HepG2 (cell line): Measurements from ENCODE around the gene EMID1. TPM values are rescaled to one million over a fixed set of nuclear protein-coding genes. Genes with fewer than 3 reads are reported as not detected.

ENCODE experiments used
- ARHGAP35 ChIP-seq: sonication (generic); formaldehyde crosslinking; IDR thresholded peaks from 2 replicates; pipeline ENCODE4 v1.9.0; 2022; ENCODE audit warnings: mild to moderate bottlenecking, inconsistent platforms, moderate library complexity, missing genetic modification reagents, borderline replicate concordance
- ELF1 ChIP-seq: sonication (generic); formaldehyde crosslinking; IDR thresholded peaks from 2 replicates; pipeline ENCODE4 v1.4.0; 2020; ENCODE audit warnings: missing genetic modification reagents
- ISL2 ChIP-seq: sonication (generic); formaldehyde crosslinking; IDR thresholded peaks from 2 replicates; pipeline ENCODE4 v1.5.0; 2020; ENCODE audit warnings: missing genetic modification reagents
- LRRFIP1 ChIP-seq: sonication (generic); formaldehyde crosslinking; conservative IDR thresholded peaks from 2 replicates; pipeline ENCODE4 v1.4.0; 2020; ENCODE audit warnings: missing genetic modification reagents
- NFE2L1 ChIP-seq: sonication (generic); formaldehyde crosslinking; IDR thresholded peaks from 2 replicates; pipeline ENCODE4 v1.4.0; 2020; ENCODE audit warnings: missing genetic modification reagents, mild to moderate bottlenecking, borderline replicate concordance
- NFYB ChIP-seq: sonication (generic); formaldehyde crosslinking; IDR thresholded peaks from 2 replicates; pipeline ENCODE4 v1.4.0; 2020; ENCODE audit warnings: missing genetic modification reagents
- PLRG1 ChIP-seq: fragments of 450-650 bp; conservative IDR thresholded peaks from 2 replicates; pipeline ENCODE4 v1.6.1; 2016
- PRDM15 ChIP-seq: sonication (generic); formaldehyde crosslinking; IDR thresholded peaks from 2 replicates; pipeline ENCODE4 v1.4.0; 2020; ENCODE audit warnings: missing genetic modification reagents
- RARG ChIP-seq: sonication (generic); formaldehyde crosslinking; IDR thresholded peaks from 2 replicates; pipeline ENCODE4 v1.4.0; 2020; ENCODE audit warnings: low read depth, mild to moderate bottlenecking, missing genetic modification reagents
- REL ChIP-seq: sonication (generic); formaldehyde crosslinking; conservative IDR thresholded peaks from 2 replicates; pipeline ENCODE4 v1.8.0; 2022; ENCODE audit warnings: mild to moderate bottlenecking, missing genetic modification reagents, moderate library complexity
- RNF219 ChIP-seq: sonication (generic); formaldehyde crosslinking; IDR thresholded peaks from 2 replicates; pipeline ENCODE4 v1.5.0; 2020; ENCODE audit warnings: mild to moderate bottlenecking, missing genetic modification reagents
- SETDB1 ChIP-seq: sonication (generic); formaldehyde crosslinking; IDR thresholded peaks from 2 replicates; pipeline ENCODE4 v1.5.1; 2020; ENCODE audit warnings: missing genetic modification reagents, mild to moderate bottlenecking, borderline replicate concordance
- TRAFD1 ChIP-seq: sonication (generic); formaldehyde crosslinking; IDR thresholded peaks from 2 replicates; pipeline ENCODE4 v1.5.1; 2020; ENCODE audit warnings: missing genetic modification reagents, mild to moderate bottlenecking, borderline replicate concordance
- ZBTB34 ChIP-seq: sonication (generic); formaldehyde crosslinking; IDR thresholded peaks from 2 replicates; pipeline ENCODE4 v1.8.0; 2022; ENCODE audit warnings: mild to moderate bottlenecking, missing genetic modification reagents
- ZNF160 ChIP-seq: sonication (generic); formaldehyde crosslinking; IDR thresholded peaks from 2 replicates; pipeline ENCODE4 v1.8.0; 2022; ENCODE audit warnings: mild to moderate bottlenecking, inconsistent platforms, missing genetic modification reagents
- ZNF224 ChIP-seq: sonication (generic); formaldehyde crosslinking; IDR thresholded peaks from 2 replicates; pipeline ENCODE4 v1.5.0; 2020; ENCODE audit warnings: mild to moderate bottlenecking, missing genetic modification reagents
- ZNF569 ChIP-seq: sonication (generic); formaldehyde crosslinking; IDR thresholded peaks from 2 replicates; pipeline ENCODE4 v1.5.0; 2020; ENCODE audit warnings: mild to moderate bottlenecking, missing genetic modification reagents, moderate library complexity, borderline replicate concordance
- ZNF776 ChIP-seq: sonication (generic); formaldehyde crosslinking; IDR thresholded peaks from 2 replicates; pipeline ENCODE4 v1.4.0; 2020; ENCODE audit warnings: mild to moderate bottlenecking, missing genetic modification reagents
- polyA plus RNA-seq, 8 experiments: library from polyadenylated mRNA; depleted of rRNA in 3 of 8; stranded (reverse) in 7 of 8; unstranded in 1 of 8; fragments of >200 nt; fragmentation: Illumina TruSeq in 4 of 8; extraction: Trizol in 4 of 8; gene quantifications; 2 replicates each; pipeline versions ENCODE4 v1.2.1 to v1.2.3, GENCODE V29; 2011 to 2016; ENCODE audit warnings: low read depth in 4 of 8, missing spikeins in 1 of 8, mixed read lengths in 1 of 8; ENCODE audit not compliant: insufficient read depth in 1 of 8
- total RNA-seq, 5 experiments: library from RNA; depleted of rRNA; stranded (reverse); fragments of >200 nt; fragmentation: Illumina TruSeq; extraction: Trizol; gene quantifications; 2 replicates each; pipeline ENCODE4 v1.2.3, GENCODE V29; 2016; ENCODE audit warnings: low read depth in 1 of 5

EMID1 gene
- total and polyA plus RNA-seq, 2 of the 13 experiments (the other 11 are each of a cell fraction or from before 2014, with no cell fraction given): 0.45 to 0.82 TPM

GRCh38 chr22:29267462-29267857, 61.8 kb downstream of the EMID1 start (continued):
- TF ChIP-seq ZNF776 (CRISPR knock-in tag) (peak; percentile 13; the same call in 1 of the 2 replicates), RNF219 (CRISPR knock-in tag) (no peak), LRRFIP1 (no peak), NFYB (no peak), RARG (CRISPR knock-in tag) (no peak), REL (CRISPR knock-in tag) (no peak), ARHGAP35 (no peak; the same call in 1 of the 2 replicates), ISL2 (CRISPR knock-in tag) (no peak), PLRG1 (no peak), ZBTB34 (no peak), ELF1 (no peak), ZNF569 (CRISPR knock-in tag) (no peak), ZNF160 (CRISPR knock-in tag) (0 out of 2 replicates have a peak, but pooled peaks have one; percentile 43), SETDB1 (CRISPR knock-in tag) (no peak), NFE2L1 (CRISPR knock-in tag) (no peak), TRAFD1 (CRISPR knock-in tag) (no peak), PRDM15 (CRISPR knock-in tag) (peak; percentile 97), ZNF224 (CRISPR knock-in tag) (no peak)
